ENCODE results near the gene IRF1.

Gene IRF1

GRCh38 chr5:132510076-132510475, 19.5 kb upstream of the IRF1 start:
- no peak for DNase-seq
- peaks cover 0 to 6% of the 10 kb centered on the region in 2 donors for H3K27me3 Mint-ChIP-seq
- no peak overlapping the region for H3K27ac Mint-ChIP-seq
- no peak for ATAC-seq (replicated peaks)
- peaks cover 0 to 1% of the 10 kb centered on the region in 2 donors for H3K9me3 Mint-ChIP-seq
- no peaks in the 10 kb centered on the region for H3K36me3 Mint-ChIP-seq
- no peak overlapping the region for H3K4me3 Mint-ChIP-seq
- H3K4me1 Mint-ChIP-seq, result peaks cover 0 to 10% of the 10 kb centered on the region in 2 donors

GRCh38 chr5:132506094-132506692, 15.6 kb upstream of the IRF1 start:
- no peak overlapping the region for H3K4me3 Mint-ChIP-seq
- no peak overlapping the region for H3K27ac Mint-ChIP-seq
- H3K9me3 Mint-ChIP-seq, result no peaks in the 10 kb centered on the region

GRCh38 chr5:132505641-132506040, 15.1 kb upstream of the IRF1 start:
- Mint-ChIP-seq H3K36me3 (no peaks in the 10 kb centered on the region), H3K9me3 (no peaks in the 10 kb centered on the region), H3K27me3 (peaks cover 0 to 6% of the 10 kb centered on the region in 2 donors), H3K4me1 (peaks cover 6 to 26% of the 10 kb centered on the region in 2 donors), H3K4me3 (no peak overlapping the region), H3K27ac (no peak overlapping the region)
- ATAC-seq (replicated peaks) (no peak), DNase-seq (no peak)

More at GRCh38 chr5:132506094-132506692, 15.6 kb upstream of the IRF1 start:
- ATAC-seq (replicated peaks) (peak; percentile 51 to 58), DNase-seq (no peak)
- Mint-ChIP-seq H3K27me3 (peaks cover 0 to 6% of the 10 kb centered on the region in 2 donors), H3K4me1 (peaks cover 2 to 21% of the 10 kb centered on the region in 2 donors), H3K36me3 (no peaks in the 10 kb centered on the region)

GRCh38 chr5:132504746-132505145, 14.2 kb upstream of the IRF1 start:
- ATAC-seq (replicated peaks) (no peak), DNase-seq (no peak)
- no peaks in the 10 kb centered on the region for H3K9me3 Mint-ChIP-seq
- H3K36me3 Mint-ChIP-seq, result no peaks in the 10 kb centered on the region
- no peak overlapping the region for H3K4me3 Mint-ChIP-seq
- no peak overlapping the region for H3K27ac Mint-ChIP-seq
- H3K27me3 Mint-ChIP-seq, result peaks cover 0 to 3% of the 10 kb centered on the region in 2 donors
- peaks cover 11 to 34% of the 10 kb centered on the region in 2 donors for H3K4me1 Mint-ChIP-seq

- H3K9me3 Mint-ChIP-seq, result no peaks in the 10 kb centered on the region
- DNase-seq (no peak), ATAC-seq (replicated peaks) (no peak)
- no peak overlapping the region for H3K4me3 Mint-ChIP-seq
- peaks cover 18 to 40% of the 10 kb centered on the region in 2 donors for H3K4me1 Mint-ChIP-seq
- H3K27me3 Mint-ChIP-seq, result no peaks in the 10 kb centered on the region
- H3K36me3 Mint-ChIP-seq, result no peaks in the 10 kb centered on the region
- no peak overlapping the region for H3K27ac Mint-ChIP-seq
Observed at GRCh38 chr5:132503244-132503643, 12.7 kb upstream of the IRF1 start.

- H3K27ac Mint-ChIP-seq, result peak overlapping the region; percentile 25
- ATAC-seq (replicated peaks), result no peak
- H3K27me3 Mint-ChIP-seq, result no peaks in the 10 kb centered on the region
- H3K9me3 Mint-ChIP-seq, result no peaks in the 10 kb centered on the region
- H3K4me1 Mint-ChIP-seq, result peaks cover 20 to 40% of the 10 kb centered on the region in 2 donors
- DNase-seq, result no peak
- H3K4me3 Mint-ChIP-seq, result no peak overlapping the region
- H3K36me3 Mint-ChIP-seq, result no peaks in the 10 kb centered on the region
Observed at GRCh38 chr5:132501961-132502931, 11.7 kb upstream of the IRF1 start.

- DNase-seq, result no peak
- Mint-ChIP-seq H3K9me3 (no peaks in the 10 kb centered on the region), H3K27me3 (no peaks in the 10 kb centered on the region), H3K4me3 (no peak overlapping the region), H3K27ac (peak overlapping the region; percentile 83), H3K36me3 (no peaks in the 10 kb centered on the region), H3K4me1 (peaks cover 22 to 39% of the 10 kb centered on the region in 2 donors)
- no peak for ATAC-seq (replicated peaks)
Observed at GRCh38 chr5:132501629-132501956, 11.0 kb upstream of the IRF1 start.

- no peaks in the 10 kb centered on the region for H3K36me3 Mint-ChIP-seq
- peak overlapping the region; percentile 83 for H3K27ac Mint-ChIP-seq
- H3K9me3 Mint-ChIP-seq, result no peaks in the 10 kb centered on the region
- peak overlapping the region in 1 of 2 donors; percentile 9 for H3K4me3 Mint-ChIP-seq
- DNase-seq, result peak; percentile 83
- peak; percentile 71 to 74 for ATAC-seq (replicated peaks)
- peaks cover 24 to 34% of the 10 kb centered on the region in 2 donors for H3K4me1 Mint-ChIP-seq
- no peaks in the 10 kb centered on the region for H3K27me3 Mint-ChIP-seq
Observed at GRCh38 chr5:132500931-132501628, 10.5 kb upstream of the IRF1 start.

GRCh38 chr5:132500244-132500930, 9.8 kb upstream of the IRF1 start:
- H3K4me3 Mint-ChIP-seq, result no peak overlapping the region
- peaks cover 26 to 32% of the 10 kb centered on the region in 2 donors for H3K4me1 Mint-ChIP-seq
- peak overlapping the region; percentile 73 for H3K27ac Mint-ChIP-seq
- H3K9me3 Mint-ChIP-seq, result no peaks in the 10 kb centered on the region
- H3K36me3 Mint-ChIP-seq, result no peaks in the 10 kb centered on the region
- no peak for ATAC-seq (replicated peaks)
- no peak for DNase-seq
- no peaks in the 10 kb centered on the region for H3K27me3 Mint-ChIP-seq

GRCh38 chr5:132499440-132500243, 9.1 kb upstream of the IRF1 start:
- Mint-ChIP-seq H3K4me1 (peaks cover 30 to 40% of the 10 kb centered on the region in 2 donors), H3K36me3 (no peaks in the 10 kb centered on the region), H3K4me3 (no peak overlapping the region), H3K27ac (peak overlapping the region; percentile 49), H3K9me3 (no peaks in the 10 kb centered on the region), H3K27me3 (no peaks in the 10 kb centered on the region)
- ATAC-seq (replicated peaks) (no peak), DNase-seq (no peak)

GRCh38 chr5:132498686-132499271, 8.2 kb upstream of the IRF1 start:
- ATAC-seq (replicated peaks), result no peak
- no peaks in the 10 kb centered on the region for H3K36me3 Mint-ChIP-seq

GRCh38 chr5:132498152-132498551, 7.6 kb upstream of the IRF1 start:
- no peak for DNase-seq

More at GRCh38 chr5:132498686-132499271, 8.2 kb upstream of the IRF1 start:
- H3K27me3 Mint-ChIP-seq, result no peaks in the 10 kb centered on the region
- H3K4me3 Mint-ChIP-seq, result no peak overlapping the region
- peaks cover 37 to 48% of the 10 kb centered on the region in 2 donors for H3K4me1 Mint-ChIP-seq
- H3K9me3 Mint-ChIP-seq, result no peaks in the 10 kb centered on the region
- no peak for DNase-seq
- peak overlapping the region; percentile 11 for H3K27ac Mint-ChIP-seq

GRCh38 chr5:132497488-132497997, 7.0 kb upstream of the IRF1 start:
- H3K27ac Mint-ChIP-seq, result peak overlapping the region; percentile 37
- ATAC-seq (replicated peaks), result no peak
- H3K36me3 Mint-ChIP-seq, result no peaks in the 10 kb centered on the region
- H3K4me3 Mint-ChIP-seq, result peak overlapping the region; percentile 90 to 92
- no peaks in the 10 kb centered on the region for H3K27me3 Mint-ChIP-seq
- peaks cover 42 to 58% of the 10 kb centered on the region in 2 donors for H3K4me1 Mint-ChIP-seq
- H3K9me3 Mint-ChIP-seq, result no peaks in the 10 kb centered on the region
- DNase-seq, result no peak

More at GRCh38 chr5:132498152-132498551, 7.6 kb upstream of the IRF1 start:
- Mint-ChIP-seq H3K27ac (no peak overlapping the region), H3K4me3 (no peak overlapping the region), H3K27me3 (no peaks in the 10 kb centered on the region), H3K36me3 (no peaks in the 10 kb centered on the region), H3K4me1 (peaks cover 42 to 55% of the 10 kb centered on the region in 2 donors), H3K9me3 (no peaks in the 10 kb centered on the region)
- no peak for ATAC-seq (replicated peaks)

All from stimulated activated naive B cell treated with anti-CD40 and anti-IgM and Interleukin-4, amounts not matched to agents 10 μg/mL and 1 μg/mL and 100 μg/mL, for 72 hours (primary cell).